Lung (tissue), 12 donors: ENCODE data around the gene NUCKS1. TPM values are rescaled to one million over a fixed set of nuclear protein-coding genes. Genes with fewer than 3 reads are reported as not detected.

Experiments
- ATAC-seq: fragments of 200-7000 bp; cut with Tn5 transposase; one replicate; pipeline ENCODE4 v1.9.1; 2020; ENCODE audit warnings: moderate number of reproducible peaks; ENCODE audit not compliant: insufficient read depth, low FRiP score
- DNase-seq, 3 donors: peaks; one replicate each; pipeline ENCODE4 v3.0.0-alpha.2; 2013 to 2017
- H3K27ac ChIP-seq, 2 donors: one replicate each; pipeline ENCODE4 v1.5.1; 2013; ENCODE audit warnings: mild to moderate bottlenecking in 2 of 2, moderate library complexity in 2 of 2, control low read depth in 1 of 2, inconsistent platforms in 1 of 2, low read depth in 1 of 2, low read length in 1 of 2
- H3K27me3 ChIP-seq, 3 donors: one replicate each; pipeline ENCODE4 v1.5.1; 2013; ENCODE audit warnings: low read length in 2 of 3; ENCODE audit not compliant: control insufficient read depth in 3 of 3, insufficient read depth in 3 of 3
- H3K36me3 ChIP-seq, 4 donors: one replicate each; pipeline ENCODE4 v1.5.1; 2013; ENCODE audit warnings: low read length in 4 of 4, mild to moderate bottlenecking in 1 of 4, moderate library complexity in 1 of 4; ENCODE audit not compliant: control insufficient read depth in 4 of 4, insufficient read depth in 4 of 4
- H3K4me1 ChIP-seq, 5 donors: one replicate each; pipeline ENCODE4 v1.5.1; 2013; ENCODE audit warnings: low read length in 5 of 5, mild to moderate bottlenecking in 2 of 5, moderate library complexity in 1 of 5; ENCODE audit not compliant: control insufficient read depth in 5 of 5, insufficient read depth in 5 of 5
- H3K4me3 ChIP-seq: one replicate; pipeline ENCODE4 v1.5.1; 2013; ENCODE audit warnings: mild to moderate bottlenecking, control low read depth, moderate library complexity
- H3K9ac ChIP-seq, 2 donors: one replicate each; pipeline ENCODE4 v1.5.1; 2013; ENCODE audit warnings: low read length in 2 of 2, control low read depth in 1 of 2; ENCODE audit not compliant: insufficient read depth in 1 of 2
- H3K9me3 ChIP-seq, 4 donors: one replicate each; pipeline ENCODE4 v1.5.1; 2013; ENCODE audit warnings: low read length in 3 of 4, mild to moderate bottlenecking in 1 of 4, moderate library complexity in 1 of 4; ENCODE audit not compliant: control insufficient read depth in 4 of 4, insufficient read depth in 3 of 4
- WGBS, 2 donors: extraction: QIAGEN DNeasy Blood & Tissue Kit; methylation state at CpG; one replicate each; pipeline ENCODE4 v1.1.7; 2013; 5-methylcytosine and 5-hydroxymethylcytosine counted together
- polyA plus RNA-seq, 2 donors: library from polyadenylated mRNA; stranded (reverse); fragments of 200-250 nt; gene quantifications; one replicate each; pipeline ENCODE4 v1.2.1, GENCODE V29; 2013
- total RNA-seq, 2 donors: library from RNA; depleted of rRNA in 1 of 2; stranded (reverse); fragments of >200 nt in 1 of 2; gene quantifications; one replicate each; pipeline ENCODE4 v1.2.1, GENCODE V29; 2014 to 2021
- TF ChIP-seq, protein P1 (sequence below): IDR thresholded peaks from 2 replicates; pipeline ENCODE4 v1.5.1; 2012; ENCODE audit warnings: mild to moderate bottlenecking; ENCODE audit errors: control extremely low read depth, extremely low read depth
- donor health status: control.
- donor health status: control.
- donor health status: Bipolar disorder and iron deficiency.
- donor health status: healthy.
- donor health status: DM: yes; HTN: yes; CAD: no.

Gene NUCKS1
- total and polyA plus RNA-seq, 4 donors = 28.6 to 285 (median 82.6) TPM

- no peak for ATAC-seq
- peaks cover 18 to 62% (median 43%) of the 10 kb centered on the region in 4 donors for H3K36me3 ChIP-seq
- H3K27ac ChIP-seq = no peak overlapping the region
- H3K4me1 ChIP-seq = no peaks in the 10 kb centered on the region
- H3K9me3 ChIP-seq = no peaks in the 10 kb centered on the region
- no peak overlapping the region for H3K9ac ChIP-seq
- DNase-seq = no peak
- H3K4me3 ChIP-seq = no peak overlapping the region
- H3K27me3 ChIP-seq = no peaks in the 10 kb centered on the region
- TF ChIP-seq, protein P1, sequence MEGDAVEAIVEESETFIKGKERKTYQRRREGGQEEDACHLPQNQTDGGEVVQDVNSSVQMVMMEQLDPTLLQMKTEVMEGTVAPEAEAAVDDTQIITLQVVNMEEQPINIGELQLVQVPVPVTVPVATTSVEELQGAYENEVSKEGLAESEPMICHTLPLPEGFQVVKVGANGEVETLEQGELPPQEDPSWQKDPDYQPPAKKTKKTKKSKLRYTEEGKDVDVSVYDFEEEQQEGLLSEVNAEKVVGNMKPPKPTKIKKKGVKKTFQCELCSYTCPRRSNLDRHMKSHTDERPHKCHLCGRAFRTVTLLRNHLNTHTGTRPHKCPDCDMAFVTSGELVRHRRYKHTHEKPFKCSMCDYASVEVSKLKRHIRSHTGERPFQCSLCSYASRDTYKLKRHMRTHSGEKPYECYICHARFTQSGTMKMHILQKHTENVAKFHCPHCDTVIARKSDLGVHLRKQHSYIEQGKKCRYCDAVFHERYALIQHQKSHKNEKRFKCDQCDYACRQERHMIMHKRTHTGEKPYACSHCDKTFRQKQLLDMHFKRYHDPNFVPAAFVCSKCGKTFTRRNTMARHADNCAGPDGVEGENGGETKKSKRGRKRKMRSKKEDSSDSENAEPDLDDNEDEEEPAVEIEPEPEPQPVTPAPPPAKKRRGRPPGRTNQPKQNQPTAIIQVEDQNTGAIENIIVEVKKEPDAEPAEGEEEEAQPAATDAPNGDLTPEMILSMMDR = no peak
Measured at GRCh38 chr1:205719762-205720161, 30.2 kb downstream of the NUCKS1 start.

DNA sequence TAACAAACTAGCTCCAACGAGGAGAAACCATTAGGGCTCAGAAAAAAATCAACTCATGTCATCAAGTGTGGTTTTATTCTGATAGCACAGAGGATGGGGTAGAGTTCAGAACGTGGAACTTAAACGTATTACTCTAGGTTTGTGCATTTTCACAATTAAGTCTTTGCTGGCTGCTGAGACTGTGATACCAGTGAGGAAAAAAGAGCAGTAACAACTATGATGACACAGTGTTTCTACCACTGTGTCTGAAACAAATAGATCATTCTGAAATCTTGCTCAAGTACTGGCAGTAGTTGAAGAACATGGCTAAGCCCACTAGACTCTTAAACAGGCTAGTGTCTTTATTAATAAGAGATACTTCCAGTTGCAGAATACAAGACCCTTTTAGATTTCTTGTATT is 31.0 kb downstream of the NUCKS1 start:
- Histone ChIP-seq H3K27ac (no peak overlapping the region), H3K9me3 (no peaks in the 10 kb centered on the region), H3K4me3 (no peak overlapping the region), H3K36me3 (peaks cover 18 to 61% (median 44%) of the 10 kb centered on the region in 4 donors), H3K4me1 (peaks cover 0 to 3% (median 0%) of the 10 kb centered on the region in 5 donors), H3K27me3 (no peaks in the 10 kb centered on the region), H3K9ac (no peak overlapping the region)
- TF ChIP-seq, protein P1 = no peak
- no peak for DNase-seq
- ATAC-seq = no peak
- WGBS, 2 donors = 65 to 78% methylated on average over 3 of the region's 3 CpGs

DNA sequence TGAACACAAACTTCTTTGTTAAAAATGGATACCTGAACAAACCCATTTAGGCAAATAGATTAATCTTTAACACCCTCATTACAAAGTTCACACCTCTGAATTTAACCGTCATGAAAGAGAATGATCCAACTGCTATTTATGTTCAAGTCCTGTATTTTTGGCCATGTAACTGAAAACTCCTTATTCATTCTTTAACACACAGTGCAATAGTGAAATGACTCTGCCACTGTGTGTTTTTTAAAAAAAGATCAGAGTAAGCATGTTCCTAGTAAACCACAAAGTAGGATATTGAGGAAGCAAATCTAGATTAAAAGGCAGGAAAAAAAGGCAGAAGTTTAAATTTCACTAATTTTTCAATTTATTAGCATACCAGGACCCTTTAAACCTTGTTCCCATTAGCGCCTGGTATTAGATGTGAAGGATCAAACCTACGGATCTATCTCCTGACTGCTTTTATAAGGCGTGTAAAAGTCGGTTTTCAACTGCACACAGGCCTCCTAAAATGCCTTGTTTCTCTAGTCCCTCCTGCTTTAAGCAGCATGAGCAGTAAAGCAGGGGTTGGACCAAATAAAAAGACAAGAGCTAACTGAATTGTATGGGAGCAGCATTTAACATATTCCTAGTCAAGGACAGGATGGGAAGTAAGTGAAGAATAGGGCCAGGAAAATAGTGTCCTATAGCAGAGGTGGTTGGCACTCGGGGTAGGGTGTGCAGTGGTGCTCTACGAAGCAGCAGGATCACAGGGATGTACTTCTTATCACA is 33.4 kb downstream of the NUCKS1 start:
- WGBS, 2 donors = 91 to 92% methylated on average over 7 of the region's 7 CpGs
- TF ChIP-seq, protein P1 = no peak
- Histone ChIP-seq H3K9me3 (no peaks in the 10 kb centered on the region), H3K36me3 (peaks cover 13 to 52% (median 39%) of the 10 kb centered on the region in 4 donors), H3K4me1 (peaks cover 0 to 3% (median 0%) of the 10 kb centered on the region in 5 donors), H3K27me3 (no peaks in the 10 kb centered on the region), H3K9ac (no peak overlapping the region), H3K27ac (no peak overlapping the region), H3K4me3 (no peak overlapping the region)
- DNase-seq (no peak), ATAC-seq (no peak)
